GM18868 (cell line): ENCODE measurements around the gene GPR108.
A peak's percentile ranks its signal among the peaks of the same experiment; 100 is the strongest.
"Not testable (repeated sequence)": the region's sequence is repeated elsewhere in the genome, so short reads cannot be mapped to it uniquely, and the experiment has no call there.

Source experiments
- ATAC-seq: cut with Tn5 transposase; IDR thresholded peaks from one replicate; pipeline ENCODE4 v1.9.1; 2021; ENCODE audit warnings: mild to moderate bottlenecking, moderate library complexity; ENCODE audit not compliant: unreplicated experiment

The GPR108 gene

DNA sequence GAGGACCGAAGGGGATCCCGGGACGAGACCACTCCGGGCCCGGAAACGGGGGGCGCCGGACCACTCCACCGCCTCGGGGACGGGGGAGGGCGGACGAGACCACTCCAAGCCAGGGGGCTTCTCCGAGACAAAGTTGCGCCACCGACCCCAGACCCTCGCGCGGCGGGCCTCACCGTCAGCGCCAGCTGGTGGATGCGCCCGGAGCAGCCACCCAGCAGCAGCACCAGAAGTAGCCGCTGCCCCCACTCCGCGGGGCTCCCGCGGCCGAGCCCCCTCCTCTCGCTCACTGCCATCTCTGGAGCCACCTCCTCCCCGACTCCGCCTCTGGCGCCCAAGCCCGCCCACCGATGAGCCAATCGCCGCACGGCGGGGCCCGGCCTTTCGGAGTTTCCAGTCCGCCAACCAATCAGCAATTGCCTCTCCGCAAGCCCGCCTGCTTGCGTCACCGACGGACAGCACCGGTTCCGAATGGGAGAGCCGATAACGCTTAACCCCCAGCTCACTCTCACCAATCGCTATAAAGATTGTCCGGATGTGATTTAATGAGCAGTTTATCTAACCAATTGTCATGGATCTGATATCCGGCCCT, at the start of gene GPR108:
GPR108 (minus strand) TSS at position 297 of the 589 bp plus-strand sequence; CDS start at position 293, 4 bp downstream.
- peak; percentile 66 for ATAC-seq

DNA sequence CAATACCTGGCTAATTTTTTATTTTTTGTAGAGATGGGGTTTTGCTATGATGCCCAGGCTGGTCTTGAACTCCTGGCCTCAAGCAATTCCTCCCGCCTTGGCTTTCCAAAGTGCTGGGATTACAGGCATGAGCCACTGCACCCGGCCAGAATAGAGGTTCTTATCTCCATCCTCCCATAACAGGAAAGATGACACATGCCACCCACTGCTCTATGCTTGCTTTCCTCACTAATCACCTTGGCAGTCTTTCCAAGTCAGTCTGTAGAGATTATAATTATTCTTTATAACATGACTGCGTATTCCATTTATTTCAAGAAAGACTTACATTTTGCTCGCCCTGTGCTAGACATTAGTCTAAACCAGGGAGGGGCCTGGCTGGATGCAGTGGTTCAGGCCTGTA, 41.8 kb upstream of the GPR108 start:
- no peak for ATAC-seq

DNA sequence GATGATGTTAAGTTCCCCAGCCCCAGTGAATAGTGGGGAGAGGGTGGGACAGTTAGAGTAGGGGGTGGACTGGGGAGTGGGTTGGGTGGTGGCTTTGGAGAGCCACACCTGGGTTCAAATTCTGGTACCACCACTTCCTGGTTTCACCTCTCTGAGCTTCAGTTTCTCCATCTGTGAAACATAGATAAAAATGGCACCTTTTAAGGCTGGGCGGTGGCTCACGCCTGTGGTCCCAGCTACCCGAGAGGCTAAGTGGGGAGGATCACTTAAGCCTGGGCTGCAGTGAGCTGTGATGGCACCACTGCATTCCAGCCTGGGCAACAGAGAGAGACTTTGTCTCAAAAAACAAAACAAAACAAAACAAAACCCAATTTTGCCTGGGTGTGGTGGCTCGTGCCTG, 41.0 kb upstream of the GPR108 start:
- no peak for ATAC-seq

DNA sequence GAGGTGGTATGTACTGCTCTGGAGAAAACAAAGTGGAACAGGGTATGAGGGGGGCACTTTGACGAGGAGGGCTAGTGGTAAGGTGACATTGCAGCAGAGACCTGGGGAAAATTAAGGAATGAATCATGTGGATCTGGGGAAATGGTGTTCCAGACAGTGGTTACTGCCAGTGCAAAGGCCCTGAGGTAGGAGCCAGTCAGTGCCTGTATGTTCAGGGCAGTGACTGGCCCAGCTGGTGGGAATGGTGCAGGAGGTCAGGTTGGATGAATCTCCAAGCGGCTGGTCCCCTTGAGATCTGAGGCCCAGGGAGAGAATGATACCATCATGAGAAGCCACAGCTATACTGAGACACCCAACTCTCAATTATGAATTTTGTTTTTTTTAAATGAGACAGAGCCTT, 40.1 kb upstream of the GPR108 start:
- ATAC-seq: no peak

DNA sequence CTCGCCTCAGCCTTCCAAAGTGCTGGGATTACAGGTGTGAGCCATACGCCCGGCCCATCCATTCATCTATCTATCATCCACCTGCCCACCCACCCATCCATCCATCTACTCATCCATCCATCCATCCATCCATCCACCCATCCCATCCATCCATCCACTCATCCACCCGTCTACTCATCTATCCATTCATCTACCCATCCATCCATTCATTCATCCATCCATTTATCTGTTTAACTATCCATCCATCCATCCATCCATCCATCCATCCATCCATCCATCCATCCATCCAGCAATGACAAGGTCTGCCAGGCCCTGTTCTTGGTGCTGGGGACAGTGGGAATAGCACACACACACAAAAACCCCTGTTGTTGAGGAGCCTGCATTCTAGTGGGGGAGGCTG, 39.6 kb upstream of the GPR108 start:
- ATAC-seq: no peak

DNA sequence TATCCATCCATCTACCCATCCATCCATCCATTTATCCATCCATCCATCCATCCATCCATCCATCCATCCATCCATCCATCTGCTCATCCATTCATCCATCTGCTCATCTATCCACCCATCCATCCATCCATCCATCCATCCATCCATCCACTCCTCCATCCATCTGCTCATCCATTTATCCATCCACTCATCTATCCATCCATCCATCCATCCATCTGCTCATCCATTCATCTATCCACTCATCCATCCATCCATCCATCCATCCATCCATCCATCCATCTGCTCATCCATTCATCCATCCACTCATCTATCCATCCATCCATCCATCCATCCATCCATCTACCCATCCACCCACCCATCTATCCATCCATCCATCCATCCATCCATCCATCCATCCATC, 38.7 kb upstream of the GPR108 start:
- ATAC-seq: not testable (repeated sequence)

DNA sequence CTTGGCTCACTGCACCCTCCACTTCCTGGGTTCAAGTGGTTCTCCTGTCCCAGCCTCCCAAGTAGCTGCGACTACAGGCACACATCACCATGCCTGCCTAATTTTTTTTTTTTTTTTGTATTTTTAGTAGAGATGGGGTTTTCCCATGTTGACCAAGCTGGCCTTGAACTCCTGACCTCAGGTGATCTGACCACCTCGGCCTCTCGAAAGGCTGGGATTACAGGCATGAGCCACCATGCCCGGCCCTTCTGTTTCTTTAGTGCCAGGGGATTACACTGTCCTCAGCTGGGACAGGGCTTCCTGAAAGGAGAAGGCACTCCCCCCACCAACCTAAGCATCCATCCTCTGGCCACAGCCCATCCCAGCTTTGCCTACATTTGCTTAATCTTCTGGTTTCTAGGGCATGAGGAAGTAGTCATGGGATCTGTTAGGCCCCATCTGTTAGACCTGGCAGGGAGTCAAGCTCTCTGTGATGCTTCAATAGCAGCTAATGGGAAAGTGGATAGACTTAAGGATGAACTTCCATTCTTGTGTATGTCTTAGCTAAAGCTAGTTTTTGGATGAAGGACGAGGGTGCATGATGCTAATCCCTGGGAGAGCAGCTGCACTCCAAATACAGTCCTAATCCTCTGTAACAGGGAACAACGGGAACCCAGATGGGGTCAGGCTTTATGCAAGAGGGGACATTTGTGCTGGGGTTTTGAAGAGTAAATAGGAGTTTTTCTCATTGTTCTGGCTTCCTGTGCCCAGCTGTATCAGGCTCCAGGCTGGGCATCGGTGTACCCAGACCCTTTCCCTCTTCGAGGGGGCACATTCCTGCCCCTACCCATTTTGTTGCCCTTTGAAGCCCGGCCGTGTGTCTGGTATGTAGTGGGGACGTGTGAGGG, 37.7 kb upstream of the GPR108 start:
- ATAC-seq: no peak

DNA sequence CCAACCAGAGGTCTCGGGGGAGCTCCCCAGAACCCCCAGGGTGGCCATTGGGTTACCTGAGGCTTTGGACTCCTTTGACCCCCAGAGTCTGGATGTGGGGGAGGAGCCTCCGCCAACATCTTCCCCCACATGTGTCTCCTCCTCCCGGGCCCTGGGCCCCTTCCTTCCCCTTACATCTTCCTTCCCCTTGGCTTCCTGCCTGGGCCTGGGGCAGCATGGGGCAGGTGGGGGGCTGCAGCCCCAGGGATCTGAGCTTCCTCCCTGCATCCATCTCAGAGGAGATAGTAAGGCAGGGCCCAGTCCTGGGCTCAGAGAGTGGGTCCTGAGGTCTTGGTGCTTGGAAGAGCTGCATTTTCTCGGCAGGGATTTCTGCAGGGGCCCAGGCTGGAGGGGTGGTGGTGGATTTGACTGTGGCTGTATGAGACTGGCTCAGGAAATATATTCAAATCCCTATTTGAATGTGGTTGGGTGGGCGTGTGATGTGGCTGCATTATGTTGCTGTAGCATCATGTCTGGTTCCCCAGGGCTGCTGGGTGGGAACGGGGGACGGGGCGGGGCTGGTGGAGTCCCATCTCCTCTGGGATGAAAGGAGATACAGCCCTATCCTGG, 36.0 kb upstream of the GPR108 start:
- no peak for ATAC-seq

DNA sequence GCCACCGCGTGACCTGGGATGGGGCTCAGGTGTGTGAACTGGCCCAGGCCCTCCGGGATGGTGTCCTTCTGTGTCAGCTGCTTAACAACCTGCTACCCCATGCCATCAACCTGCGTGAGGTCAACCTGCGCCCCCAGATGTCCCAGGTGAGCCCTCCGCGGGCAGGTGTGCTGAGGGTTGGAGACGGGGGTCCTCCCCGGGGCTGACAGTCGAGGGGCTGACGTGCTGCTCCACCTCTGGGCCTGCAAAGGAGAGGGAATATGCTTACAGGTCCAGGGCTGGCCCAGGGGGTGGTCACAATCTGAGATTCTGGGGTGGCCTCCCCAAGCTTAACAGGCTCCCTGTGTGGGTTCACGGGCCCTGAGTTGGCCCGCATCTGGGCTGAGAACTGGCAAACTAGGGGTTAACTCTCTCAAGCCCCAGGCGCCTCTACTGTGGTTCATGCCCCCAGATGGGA, 35.5 kb upstream of the GPR108 start:
- ATAC-seq: no peak

DNA sequence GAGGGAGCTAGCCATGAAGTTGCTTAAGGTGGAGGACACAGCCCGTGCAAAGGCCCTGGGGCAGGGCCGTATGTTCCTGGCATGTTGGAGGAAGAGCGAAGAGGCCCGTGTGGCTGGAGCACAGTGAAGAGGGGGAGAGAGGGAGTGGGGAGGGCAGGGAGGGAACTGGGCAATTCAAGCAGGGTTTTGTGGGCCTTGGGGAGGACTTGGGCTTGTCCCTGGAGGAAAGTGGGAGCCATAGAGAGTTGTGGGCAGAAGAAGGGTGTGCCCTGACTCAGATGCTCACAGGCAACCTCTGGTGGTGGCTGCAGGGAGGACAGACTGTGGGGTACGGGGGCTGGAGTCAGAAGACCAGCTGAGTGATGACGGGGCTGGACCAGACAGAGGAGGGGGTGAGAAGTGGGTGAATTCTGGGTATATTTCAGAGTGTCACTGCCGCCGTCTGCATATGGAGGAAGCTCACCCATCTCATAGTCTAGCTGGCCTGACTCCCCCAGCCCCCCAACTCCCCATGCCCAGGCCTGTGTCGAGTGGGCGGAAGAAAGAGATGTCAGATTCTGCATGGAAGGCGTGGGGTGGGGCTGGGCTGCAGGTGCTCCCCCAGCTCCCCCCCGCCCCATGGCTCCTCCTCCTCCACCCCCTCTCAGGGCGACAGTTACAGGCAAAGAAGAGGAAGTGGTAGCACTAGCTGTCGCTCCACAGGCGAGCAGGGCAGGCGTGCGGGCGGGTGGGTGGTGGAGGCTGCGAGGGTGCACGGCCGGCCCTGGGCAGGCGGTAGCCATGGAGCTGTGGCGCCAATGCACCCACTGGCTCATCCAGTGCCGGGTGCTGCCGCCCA, 34.9 kb upstream of the GPR108 start, which contains the start of gene VAV1:
VAV1 (plus strand) TSS at position 681 of the 838 bp plus-strand sequence; CDS start at position 781, 100 bp downstream.
- ATAC-seq: peak; percentile 54

DNA sequence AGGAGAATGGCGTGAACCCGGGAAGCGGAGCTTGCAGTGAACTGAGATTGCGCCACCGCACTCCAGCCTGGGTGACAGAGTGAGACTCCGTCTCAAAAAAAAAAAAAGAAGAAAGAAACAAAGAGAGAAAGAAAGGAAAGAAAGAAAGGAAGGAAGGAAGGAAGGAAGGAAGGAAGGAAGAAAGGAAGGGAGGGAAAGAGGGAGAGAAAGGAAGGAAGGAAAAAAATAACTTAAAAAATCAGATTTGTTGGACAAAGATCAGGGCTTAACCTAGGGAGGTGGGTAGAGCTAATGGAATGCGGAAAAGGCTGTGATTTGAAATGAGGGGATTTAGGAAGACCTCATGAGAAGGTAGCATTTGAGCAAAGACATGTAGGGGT, 34.3 kb upstream of the GPR108 start:
- ATAC-seq: not testable (repeated sequence)

DNA sequence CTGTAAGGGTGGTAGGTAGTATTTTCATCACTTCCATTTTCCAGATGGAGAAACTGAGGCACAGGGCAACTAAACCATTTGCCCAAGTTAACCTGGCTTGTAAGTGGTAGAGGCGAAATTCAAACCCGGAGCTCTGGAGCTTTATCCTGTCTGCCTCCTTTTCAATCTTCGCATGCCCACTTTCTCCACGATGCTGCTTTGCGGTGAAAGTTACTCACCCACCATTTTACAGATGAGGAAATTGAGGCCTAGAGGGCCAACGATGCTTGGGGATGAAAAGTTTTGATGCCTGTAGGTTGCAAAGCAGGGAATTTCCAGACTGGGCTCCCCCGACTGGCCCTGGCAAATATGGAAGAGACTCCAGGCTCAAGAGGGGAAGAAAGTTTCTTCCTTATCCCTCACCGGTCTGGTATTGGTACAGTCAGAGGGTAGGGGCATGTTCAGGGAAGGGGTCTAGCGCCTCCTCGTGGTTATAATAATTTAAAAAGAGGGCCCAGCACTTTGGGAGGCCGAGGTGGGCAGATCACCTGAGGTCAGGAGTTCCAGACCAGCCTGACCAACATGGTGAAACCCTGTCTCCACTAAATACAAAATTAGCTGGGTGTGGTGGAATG, 31.7 kb upstream of the GPR108 start:
- no peak for ATAC-seq

DNA sequence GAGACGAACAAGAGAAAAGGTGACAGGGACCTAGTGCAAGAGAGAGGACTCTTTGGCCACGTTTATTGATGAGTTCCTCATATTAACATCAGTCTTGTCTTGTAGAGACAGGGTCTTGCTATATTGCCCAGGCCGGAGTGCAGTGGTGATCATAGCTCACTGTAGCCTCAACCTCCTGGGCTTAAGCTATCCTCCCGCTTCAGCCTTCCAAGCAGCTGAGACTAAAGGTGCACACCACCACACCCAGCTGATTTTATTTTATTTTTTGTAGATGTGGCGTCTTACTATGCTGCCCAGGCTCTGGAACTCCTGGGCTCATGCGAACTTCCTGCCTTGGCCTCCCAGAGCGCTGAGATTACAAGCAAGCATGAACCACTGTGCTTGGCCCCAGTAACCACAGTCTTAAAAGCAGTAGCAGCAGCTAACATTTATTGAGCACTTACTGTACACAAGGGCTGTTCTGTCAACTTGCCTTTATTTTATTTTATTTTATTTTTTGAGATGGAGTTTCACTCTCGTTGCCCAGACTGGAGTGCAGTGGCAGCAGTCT, 30.9 kb upstream of the GPR108 start:
- no peak for ATAC-seq

DNA sequence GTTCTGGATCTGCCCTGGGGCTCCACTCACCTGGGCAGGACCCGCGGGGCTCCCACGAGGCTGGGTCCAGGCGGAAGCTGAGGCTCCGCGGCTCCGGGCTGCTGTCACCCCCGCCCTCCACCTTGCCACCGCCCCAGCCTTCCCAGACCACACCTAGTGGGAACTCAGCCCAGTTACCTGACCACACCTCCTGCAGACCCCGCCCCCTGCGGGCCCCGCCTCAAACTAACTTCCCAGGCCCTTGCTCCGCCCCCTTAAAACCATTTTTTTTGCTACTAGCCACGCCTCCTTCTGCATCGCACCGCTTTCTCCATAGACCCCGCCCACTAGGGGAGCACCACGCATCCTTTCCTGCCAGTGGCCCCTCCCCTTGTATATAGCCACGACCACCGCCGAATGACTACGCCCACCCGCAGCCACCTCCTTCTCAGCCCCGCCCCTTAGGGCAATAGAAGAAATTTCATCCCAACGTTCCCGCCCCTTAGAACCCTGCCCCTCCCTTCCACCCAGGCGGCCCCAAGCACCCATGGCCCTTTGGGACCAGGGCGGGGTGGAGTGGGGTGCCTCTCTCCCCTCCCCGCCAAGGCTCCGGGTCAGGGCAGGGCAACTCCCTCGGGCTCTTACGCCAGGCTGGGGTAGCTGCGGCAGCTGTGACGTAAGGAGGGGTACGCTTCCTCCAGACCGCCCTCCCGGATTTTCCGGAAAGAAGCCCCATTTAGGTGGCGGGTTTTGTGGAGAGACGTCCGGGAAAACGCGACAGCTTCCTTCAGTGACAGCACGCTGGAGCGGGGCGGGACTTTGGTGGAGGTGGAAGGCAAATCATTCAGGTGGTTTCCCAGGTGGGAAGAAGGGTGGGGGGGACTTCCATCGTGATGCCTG, 30.2 kb upstream of the GPR108 start, which contains the start of gene SH2D3A:
SH2D3A (minus strand) TSS at position 79 of the 879 bp plus-strand sequence. CDS start 3,687 bp downstream, outside the sequence.
- peak; percentile 68 for ATAC-seq

DNA sequence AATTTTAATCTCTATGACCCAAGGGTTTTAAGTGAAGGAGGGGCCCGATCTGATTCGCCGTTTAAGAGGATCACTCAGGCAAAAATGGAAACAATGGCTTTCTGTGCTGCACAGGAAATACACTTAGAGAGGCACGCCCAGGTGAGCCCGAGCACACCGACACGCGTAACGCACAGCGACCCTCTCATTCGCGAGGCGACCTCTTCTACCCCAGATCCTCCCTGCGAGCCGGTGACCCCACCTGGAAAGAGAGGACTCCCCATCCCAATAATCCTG, 29.6 kb upstream of the GPR108 start:
- peak; percentile 6 for ATAC-seq

DNA sequence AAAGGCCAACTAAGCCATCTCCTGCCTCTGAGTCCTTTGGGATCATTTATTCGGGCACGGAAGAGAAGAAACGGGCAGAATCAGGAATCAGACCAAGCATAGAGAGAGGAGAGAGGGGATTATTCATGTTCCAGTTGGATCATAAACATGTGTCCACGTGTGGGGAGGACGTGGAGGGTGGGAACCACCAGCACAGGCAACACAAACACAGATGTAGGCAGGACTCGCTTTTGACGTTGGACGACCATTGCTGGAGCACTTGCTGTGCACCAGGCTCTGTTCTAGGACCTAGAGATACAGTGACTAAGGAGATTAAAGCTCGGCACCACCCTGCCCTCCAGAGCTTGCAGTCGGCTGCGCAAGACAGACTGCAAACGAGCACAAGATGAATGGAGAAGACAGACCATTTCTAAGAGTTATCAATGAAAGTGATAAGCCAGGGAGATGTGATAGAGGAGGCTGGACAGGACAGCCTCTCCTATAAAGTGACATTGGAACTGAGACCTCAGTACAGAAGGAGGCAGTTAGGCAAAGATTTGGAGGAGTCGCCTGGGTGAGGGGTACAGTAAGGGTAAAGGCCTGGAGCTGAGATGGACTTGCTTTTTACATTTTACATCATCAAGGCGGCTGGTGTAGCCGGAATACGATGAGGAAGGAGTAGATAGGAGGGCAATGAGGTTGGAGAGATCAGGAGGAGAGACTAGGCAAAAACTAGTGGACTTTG, 29.1 kb upstream of the GPR108 start:
- no peak for ATAC-seq

DNA sequence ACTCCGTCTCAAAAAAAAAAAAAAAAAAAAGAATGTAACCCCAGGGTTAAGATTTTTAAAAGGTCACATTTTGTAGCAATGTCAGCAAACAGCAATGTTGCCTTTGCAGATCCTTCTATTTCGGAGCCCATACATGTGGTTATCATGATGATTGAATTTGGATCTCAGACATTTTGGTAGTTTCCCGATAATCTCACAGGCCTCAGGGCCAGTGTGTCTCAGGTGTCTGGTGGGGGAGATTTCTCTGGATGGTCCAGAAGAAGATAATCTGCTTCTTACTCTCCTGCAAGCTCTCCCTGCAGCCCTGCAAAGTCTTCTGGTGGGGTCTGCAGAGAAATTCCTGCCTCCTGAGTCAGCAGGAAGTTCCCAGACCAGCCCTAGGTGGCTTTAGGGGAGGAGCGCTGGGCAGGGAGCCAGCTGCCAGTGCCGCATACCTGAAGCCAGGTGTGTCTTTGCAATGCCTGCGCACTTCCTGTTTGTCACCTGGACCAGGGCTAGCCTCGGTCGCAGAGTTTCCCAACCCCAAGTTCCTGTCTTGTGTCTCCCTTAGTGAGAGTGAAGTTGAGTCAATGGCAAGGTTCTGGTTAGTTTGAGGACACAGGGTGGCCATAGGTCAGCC, 28.5 kb upstream of the GPR108 start:
- no peak for ATAC-seq

DNA sequence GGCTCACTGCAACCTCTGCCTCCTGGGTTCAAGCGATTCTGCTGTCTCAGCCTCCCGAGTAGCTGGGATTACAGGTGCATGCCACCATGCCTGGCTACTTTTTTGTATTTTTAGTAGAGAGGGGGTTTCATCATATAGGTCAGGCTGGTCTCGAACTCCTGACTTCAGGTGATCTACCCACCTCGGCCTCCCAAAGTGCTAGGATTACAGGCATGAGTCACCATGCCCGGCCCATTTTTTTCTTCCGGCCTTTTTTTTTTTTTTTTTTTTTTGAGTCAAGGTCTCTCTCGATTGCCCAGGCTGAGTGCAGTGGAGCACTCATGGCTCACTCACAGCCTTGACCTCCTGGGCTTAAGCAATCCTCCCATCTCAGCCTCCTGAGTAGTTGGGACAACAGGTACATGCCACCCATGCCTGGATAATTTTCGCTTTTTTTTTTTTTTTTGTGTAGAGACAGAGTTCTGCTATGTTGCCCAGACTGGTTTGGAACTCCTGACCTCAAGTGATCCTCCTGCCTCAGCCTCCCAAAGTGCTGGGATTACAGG, 24.9 kb upstream of the GPR108 start:
- not testable (repeated sequence) for ATAC-seq
